Measurements from ENCODE around the gene UBE3B.

- TF ChIP-seq CTCF (IDR thresholded peaks at IDR 0.05) (no peak), POLR2A (IDR thresholded peaks at IDR 0.05) (no peak)
These were observed 99.9 kb downstream of the UBE3B start for GRCh38 chr12:109577311-109577710.
